ENCODE results near the gene SRSF6. TPM values are rescaled to one million over a fixed set of nuclear protein-coding genes. Genes with fewer than 3 reads are reported as not detected.
"Not testable (repeated sequence)": the region's sequence is repeated elsewhere in the genome, so short reads cannot be mapped to it uniquely, and the experiment has no call there.

SRSF6 gene
- polyA plus RNA-seq, 1 donor (not counting 4 experiments of a cell fraction or from before 2014, with no cell fraction given) = 128 TPM

- Histone ChIP-seq H3K9ac (ENCODE audit: control insufficient read depth, extremely low read depth, insufficient read depth, low read length) (no peak overlapping the region), H2AFZ (ENCODE audit: control insufficient read depth, low read length) (no peak overlapping the region), H3K9me3 (ENCODE audit: control insufficient read depth, low read depth, low read length) (no peaks in the 10 kb centered on the region), H3K9me1 (ENCODE audit: control insufficient read depth, extremely low read depth, insufficient read depth, low read length) (no peaks in the 10 kb centered on the region), H4K20me1 (ENCODE audit: control insufficient read depth, extremely low read depth, insufficient read depth, low read length) (no peaks in the 10 kb centered on the region), H3K79me2 (ENCODE audit: control insufficient read depth, insufficient read depth, low read length) (no peaks in the 10 kb centered on the region), H3K27me3 (ENCODE audit: control insufficient read depth, extremely low read depth, insufficient read depth, low read length) (no peaks in the 10 kb centered on the region), H3K27ac (ENCODE audit: control insufficient read depth, insufficient read depth, low read length) (no peak overlapping the region), H3K4me2 (ENCODE audit: control insufficient read depth, extremely low read depth, insufficient read depth, low read depth, low read length) (no peak overlapping the region), H3K4me3 (ENCODE audit: control insufficient read depth in 2 of 3, extremely low read depth in 1 of 3, insufficient read depth in 2 of 3, low read depth in 1 of 3, low read length in 3 of 3) (no peak overlapping the region), H3K36me3 (ENCODE audit: control insufficient read depth in 2 of 2, extremely low read depth in 1 of 2, insufficient read depth in 2 of 2, low read length in 2 of 2) (no peaks in the 10 kb centered on the region), H3K4me1 (ENCODE audit: control insufficient read depth, extremely low read depth, insufficient read depth, low read length) (peaks cover 11% of the 10 kb centered on the region)
- TF ChIP-seq, protein P1, sequence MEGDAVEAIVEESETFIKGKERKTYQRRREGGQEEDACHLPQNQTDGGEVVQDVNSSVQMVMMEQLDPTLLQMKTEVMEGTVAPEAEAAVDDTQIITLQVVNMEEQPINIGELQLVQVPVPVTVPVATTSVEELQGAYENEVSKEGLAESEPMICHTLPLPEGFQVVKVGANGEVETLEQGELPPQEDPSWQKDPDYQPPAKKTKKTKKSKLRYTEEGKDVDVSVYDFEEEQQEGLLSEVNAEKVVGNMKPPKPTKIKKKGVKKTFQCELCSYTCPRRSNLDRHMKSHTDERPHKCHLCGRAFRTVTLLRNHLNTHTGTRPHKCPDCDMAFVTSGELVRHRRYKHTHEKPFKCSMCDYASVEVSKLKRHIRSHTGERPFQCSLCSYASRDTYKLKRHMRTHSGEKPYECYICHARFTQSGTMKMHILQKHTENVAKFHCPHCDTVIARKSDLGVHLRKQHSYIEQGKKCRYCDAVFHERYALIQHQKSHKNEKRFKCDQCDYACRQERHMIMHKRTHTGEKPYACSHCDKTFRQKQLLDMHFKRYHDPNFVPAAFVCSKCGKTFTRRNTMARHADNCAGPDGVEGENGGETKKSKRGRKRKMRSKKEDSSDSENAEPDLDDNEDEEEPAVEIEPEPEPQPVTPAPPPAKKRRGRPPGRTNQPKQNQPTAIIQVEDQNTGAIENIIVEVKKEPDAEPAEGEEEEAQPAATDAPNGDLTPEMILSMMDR (optimal IDR thresholded peaks at IDR 0.05 in 1 of 3, IDR thresholded peaks at IDR 0.05 in 1 of 3, conservative IDR thresholded peaks at IDR 0.05 in 1 of 3; ENCODE audit: extremely low read depth in 1 of 3, insufficient read depth in 2 of 3, low read length in 3 of 3) = no peak
- TF ChIP-seq EZH2 (IDR thresholded peaks at IDR 0.05; ENCODE audit: low read length) = no peak
- dilution Hi-C loops (cut with MboI; ENCODE audit: extremely low pct_ligation_motif_present, low sequenced_read_pairs) = no loop called here
- DNase-seq (ENCODE audit: low read depth, low spot score) (no peak), FAIRE-seq (no peak)
These were observed 11.3 kb upstream of the SRSF6 start for GRCh38 chr20:43446361-43446879.

DNA sequence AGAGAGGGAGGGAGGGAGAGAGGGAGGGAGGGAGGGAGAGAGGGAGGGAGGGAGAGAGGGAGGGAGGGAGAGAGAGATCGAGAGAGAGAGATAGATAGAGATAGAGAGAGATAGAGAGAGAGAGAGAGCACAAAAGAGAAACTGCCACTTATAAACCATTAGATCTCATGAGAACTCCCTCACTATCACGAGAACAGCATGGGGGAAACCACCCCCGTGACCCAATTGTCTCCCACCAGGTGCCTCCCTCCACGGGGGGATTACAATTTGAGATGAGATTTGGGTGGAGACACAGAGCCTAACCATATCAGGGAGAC is 9.3 kb upstream of the SRSF6 start:
- DNase-seq (ENCODE audit: low read depth, low spot score); H3K9me3 ChIP-seq (ENCODE audit: control insufficient read depth, low read depth, low read length); H4K20me1 ChIP-seq (ENCODE audit: control insufficient read depth, extremely low read depth, insufficient read depth, low read length); H3K27ac ChIP-seq (ENCODE audit: control insufficient read depth, insufficient read depth, low read length); H3K79me2 ChIP-seq (ENCODE audit: control insufficient read depth, insufficient read depth, low read length); H3K27me3 ChIP-seq (ENCODE audit: control insufficient read depth, extremely low read depth, insufficient read depth, low read length); H3K4me1 ChIP-seq (ENCODE audit: control insufficient read depth, extremely low read depth, insufficient read depth, low read length); H3K4me2 ChIP-seq (ENCODE audit: control insufficient read depth, extremely low read depth, insufficient read depth, low read depth, low read length); H3K4me3 ChIP-seq (ENCODE audit: control insufficient read depth in 2 of 3, extremely low read depth in 1 of 3, insufficient read depth in 2 of 3, low read depth in 1 of 3, low read length in 3 of 3); H3K36me3 ChIP-seq (ENCODE audit: control insufficient read depth in 2 of 2, extremely low read depth in 1 of 2, insufficient read depth in 2 of 2, low read length in 2 of 2); H3K9me1 ChIP-seq (ENCODE audit: control insufficient read depth, extremely low read depth, insufficient read depth, low read length); FAIRE-seq; dilution Hi-C loops (cut with MboI; ENCODE audit: extremely low pct_ligation_motif_present, low sequenced_read_pairs); H3K9ac ChIP-seq (ENCODE audit: control insufficient read depth, extremely low read depth, insufficient read depth, low read length): not testable (repeated sequence)
- H2AFZ ChIP-seq (ENCODE audit: control insufficient read depth, low read length) = peak overlapping the region; percentile 43
